Bronchial epithelial cell (primary cell): ENCODE data around the gene CACNB1. TPM values are rescaled to one million over a fixed set of nuclear protein-coding genes. Genes with fewer than 3 reads are reported as not detected.
A peak's percentile ranks its signal among the peaks of the same experiment; 100 is the strongest.

Source experiments
- DNase-seq: peaks from one replicate; pipeline ENCODE4 v3.0.0-alpha.2; 2010; ENCODE audit warnings: low read depth
- FAIRE-seq: peaks from 2 replicates; lab custom pipeline; 2011; peaks lifted over from hg19 to GRCh38; lab: Jason Lieb, UNC
- H3K27me3 ChIP-seq: 2 replicates; pipeline ENCODE4 v1.5.1; 2011; ENCODE audit warnings: low read length; ENCODE audit not compliant: control insufficient read depth, insufficient read depth
- H3K36me3 ChIP-seq: 2 replicates; pipeline ENCODE4 v1.5.1; 2011; ENCODE audit warnings: low read length; ENCODE audit not compliant: control insufficient read depth, insufficient read depth
- H3K4me3 ChIP-seq: 2 replicates; pipeline ENCODE4 v1.5.1; 2011; ENCODE audit warnings: mild to moderate bottlenecking, low read depth, low read length, control low read depth
- CTCF ChIP-seq: IDR thresholded peaks from 2 replicates; pipeline ENCODE4 v1.5.1; 2011; ENCODE audit warnings: mild to moderate bottlenecking, moderate library complexity, low read length, control low read depth, inconsistent platforms; ENCODE audit not compliant: insufficient read depth, severe bottlenecking
- total RNA-seq: library from RNA; depleted of rRNA; stranded (reverse); fragments of >200 nt; gene quantifications from 2 replicates; pipeline ENCODE4 v1.2.1, GENCODE V29; 2014

CACNB1 gene
- total RNA-seq, 1 donor from 2014 or later = 4.7 TPM

- no peak for TF ChIP-seq CTCF
- Histone ChIP-seq H3K4me3 (no peak overlapping the region), H3K36me3 (no peaks in the 10 kb centered on the region), H3K27me3 (peaks cover 4% of the 10 kb centered on the region)
- FAIRE-seq (no peak), DNase-seq (no peak)
Measured at GRCh38 chr17:39145143-39145542, 52.3 kb downstream of the CACNB1 start.

- Histone ChIP-seq H3K36me3 (no peaks in the 10 kb centered on the region), H3K27me3 (peaks cover 2% of the 10 kb centered on the region), H3K4me3 (no peak overlapping the region)
- peak; percentile 77 for FAIRE-seq
- DNase-seq = peak; percentile 85
- no peak for TF ChIP-seq CTCF
Measured at GRCh38 chr17:39144416-39144840, 53.0 kb downstream of the CACNB1 start.

- H3K36me3 ChIP-seq = no peaks in the 10 kb centered on the region
- peaks cover 2% of the 10 kb centered on the region for H3K27me3 ChIP-seq
- no peak overlapping the region for H3K4me3 ChIP-seq
- DNase-seq = no peak
- TF ChIP-seq CTCF = no peak
- FAIRE-seq = no peak
Measured at GRCh38 chr17:39143552-39144093, 53.8 kb downstream of the CACNB1 start.

GRCh38 chr17:39141915-39142664, 55.4 kb downstream of the CACNB1 start:
- DNase-seq = no peak
- no peak for TF ChIP-seq CTCF
- peak; percentile 50 for FAIRE-seq
- Histone ChIP-seq H3K4me3 (no peak overlapping the region), H3K36me3 (no peaks in the 10 kb centered on the region), H3K27me3 (no peaks in the 10 kb centered on the region)

GRCh38 chr17:39141294-39141693, 56.2 kb downstream of the CACNB1 start:
- no peak overlapping the region for H3K4me3 ChIP-seq
- TF ChIP-seq CTCF = no peak
- H3K36me3 ChIP-seq = no peaks in the 10 kb centered on the region
- no peaks in the 10 kb centered on the region for H3K27me3 ChIP-seq
- DNase-seq = no peak
- FAIRE-seq = no peak
